Epithelial cell of esophagus (primary cell): Measurements from ENCODE around the gene INPP5A.

Experiments
- DNase-seq: peaks from one replicate; pipeline ENCODE4 v3.0.0; 2010; ENCODE audit warnings: low read depth
- H3K4me3 ChIP-seq: 2 replicates; pipeline ENCODE4 v1.5.1; 2011; ENCODE audit warnings: mild to moderate bottlenecking, low read length, control low read depth
- CTCF ChIP-seq: IDR thresholded peaks from 2 replicates; pipeline ENCODE4 v1.5.1; 2011; ENCODE audit warnings: low read depth, mild to moderate bottlenecking, low read length, control low read depth, inconsistent platforms; ENCODE audit not compliant: insufficient read depth; ENCODE audit errors: missing control alignments

INPP5A gene

GRCh38 chr10:132744839-132745238, 207.3 kb downstream of the INPP5A start:
- no peak for DNase-seq
- TF ChIP-seq CTCF: no peak
- no peak overlapping the region for H3K4me3 ChIP-seq

GRCh38 chr10:132745511-132745910, 207.9 kb downstream of the INPP5A start:
- no peak overlapping the region for H3K4me3 ChIP-seq
- TF ChIP-seq CTCF: no peak
- no peak for DNase-seq

GRCh38 chr10:132745971-132746370, 208.4 kb downstream of the INPP5A start:
- DNase-seq: no peak
- H3K4me3 ChIP-seq: no peak overlapping the region
- no peak for TF ChIP-seq CTCF

GRCh38 chr10:132746386-132746785, 208.8 kb downstream of the INPP5A start:
- DNase-seq: no peak
- TF ChIP-seq CTCF: no peak
- no peak overlapping the region for H3K4me3 ChIP-seq

GRCh38 chr10:132746801-132747625, 209.4 kb downstream of the INPP5A start:
- no peak for DNase-seq

GRCh38 chr10:132748135-132748534, 210.5 kb downstream of the INPP5A start:
- H3K4me3 ChIP-seq: no peak overlapping the region
- TF ChIP-seq CTCF: no peak
- DNase-seq: no peak

More at GRCh38 chr10:132746801-132747625, 209.4 kb downstream of the INPP5A start:
- H3K4me3 ChIP-seq: no peak overlapping the region
- no peak for TF ChIP-seq CTCF
